Stimulated activated CD8-positive, alpha-beta memory T cell treated with anti-CD3 and anti-CD28 coated beads, Interleukin-7, amount 100 ng/mL, for 24 hours (primary cell): ENCODE results near the gene C14orf119.

Experiments used
- DNase-seq: peaks from one replicate; pipeline ENCODE4 v3.0.0-alpha.2; 2020; ENCODE audit warnings: low read depth

The C14orf119 gene, protein sequence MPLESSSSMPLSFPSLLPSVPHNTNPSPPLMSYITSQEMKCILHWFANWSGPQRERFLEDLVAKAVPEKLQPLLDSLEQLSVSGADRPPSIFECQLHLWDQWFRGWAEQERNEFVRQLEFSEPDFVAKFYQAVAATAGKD

DNA sequence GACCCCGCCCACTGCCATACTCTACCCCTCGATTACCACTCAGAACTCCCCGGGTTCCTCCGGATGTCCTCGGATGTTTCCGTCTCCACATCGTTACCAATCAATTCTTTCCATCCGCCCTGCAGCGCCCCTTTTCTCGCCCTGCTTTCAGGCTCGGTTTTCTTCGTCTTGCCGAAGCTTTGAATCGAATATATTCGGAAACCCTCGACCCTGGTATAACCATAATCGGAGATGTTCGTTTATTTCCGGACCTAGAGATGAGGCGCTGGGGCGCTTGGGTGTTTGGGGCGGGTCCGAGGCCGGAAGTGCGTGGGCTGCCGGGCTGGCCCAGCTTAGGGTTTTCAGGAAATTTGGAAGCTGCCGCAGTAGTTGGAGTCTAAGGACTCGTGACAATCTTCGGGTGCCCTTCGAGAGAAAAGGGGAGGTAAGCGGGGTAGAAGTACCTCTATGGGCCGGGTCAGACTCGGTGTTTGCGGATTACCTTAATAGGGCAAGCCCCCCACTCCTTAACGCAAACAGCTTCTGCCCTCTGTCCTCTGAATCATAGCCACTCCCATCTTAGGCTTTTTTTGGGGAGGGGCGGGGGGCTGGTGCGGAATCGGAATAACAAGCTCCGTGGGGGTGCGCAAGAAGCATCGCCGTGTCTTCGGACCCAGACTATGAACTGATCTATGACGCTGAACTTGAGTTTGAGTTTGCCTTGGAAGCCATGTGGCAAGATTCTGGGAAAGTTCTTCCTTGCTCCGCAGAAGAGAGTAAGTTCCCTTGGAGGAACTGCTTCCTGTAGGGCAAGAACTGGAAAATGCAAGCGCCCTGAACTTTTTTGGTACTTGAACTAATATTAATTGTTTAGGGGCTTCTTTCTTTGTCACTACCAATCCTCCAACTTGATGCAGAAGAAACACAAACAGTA lies at the start of gene C14orf119:
TSS of gene C14orf119 (plus strand) at position 310 of the 913 bp plus-strand sequence. CDS start 2,154 bp downstream, outside the sequence.
- peak; percentile 99 for DNase-seq

DNA sequence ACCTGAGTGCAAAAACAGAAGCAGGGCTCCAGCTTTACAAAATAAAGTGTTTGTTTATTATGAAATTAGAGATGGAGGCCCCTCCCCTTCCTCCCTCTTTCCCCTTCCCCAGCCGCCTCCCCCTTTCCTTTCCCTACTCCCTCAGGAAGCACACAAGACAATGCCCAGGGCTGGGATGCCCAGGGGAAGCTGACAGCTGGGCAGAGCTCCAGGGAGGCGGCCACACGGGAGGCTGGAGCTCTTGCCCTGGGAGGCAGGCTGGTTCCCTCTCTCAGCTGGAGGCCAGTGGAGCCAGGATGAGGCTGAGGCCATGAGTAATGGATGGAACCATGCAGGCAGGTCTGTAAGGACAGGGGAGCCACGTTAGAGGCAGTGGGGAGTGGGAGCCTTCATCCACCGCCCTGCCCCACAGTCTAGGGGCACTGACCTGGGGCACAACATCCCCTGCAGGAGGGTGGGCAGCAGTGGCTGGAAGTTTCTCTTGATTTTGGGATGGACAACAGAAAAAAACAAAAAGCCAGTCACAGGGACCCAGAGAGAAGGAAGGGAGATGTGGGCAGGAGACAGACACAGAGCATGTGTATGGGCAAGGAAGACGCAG lies 48.2 kb upstream of the C14orf119 start:
- DNase-seq: no peak

DNA sequence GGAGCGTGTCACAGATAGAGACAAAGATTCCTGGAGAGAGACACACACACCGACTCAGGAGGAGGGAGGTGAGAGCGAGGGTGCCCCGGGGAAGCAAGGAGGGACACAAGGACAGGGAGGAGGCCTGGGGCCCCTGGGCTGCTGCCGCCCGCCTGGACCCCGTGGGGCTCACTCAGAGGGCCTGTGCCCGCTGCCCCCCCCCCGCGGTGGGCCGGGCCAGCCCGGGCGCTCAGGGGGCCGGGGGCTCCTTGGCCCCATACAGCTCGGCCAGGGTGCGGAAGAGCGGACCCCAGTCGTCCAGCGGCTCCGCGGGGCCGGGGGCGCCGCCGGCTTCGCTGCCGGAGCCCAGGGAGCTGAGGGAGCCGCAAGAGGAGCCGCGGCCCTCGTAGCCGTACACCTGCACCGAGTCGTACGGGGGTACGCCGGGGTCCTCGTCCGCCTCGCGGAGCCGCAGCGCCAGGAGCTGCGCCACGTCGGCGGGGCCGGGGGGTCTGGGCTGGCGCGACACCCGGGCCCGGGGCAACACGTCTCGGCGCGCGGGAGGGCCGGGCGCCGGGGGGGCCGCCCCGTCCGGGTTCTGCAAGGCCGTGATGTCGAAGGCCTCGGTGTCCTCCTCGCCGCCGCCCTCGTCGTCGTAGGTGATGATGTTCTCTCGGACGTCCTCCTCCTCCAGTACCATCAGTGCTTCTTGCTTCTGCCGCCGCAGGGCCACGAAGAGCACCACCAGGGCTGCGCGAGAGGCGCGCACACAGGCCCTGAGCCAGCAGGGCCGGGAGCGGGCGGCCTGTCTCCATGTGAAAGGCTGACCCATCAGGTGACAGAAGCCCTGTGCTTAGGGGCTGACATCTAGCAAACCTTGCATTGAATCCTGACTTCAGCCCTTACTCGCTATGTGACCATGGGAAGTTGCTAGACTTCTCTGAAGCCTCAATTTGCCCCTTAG lies 47.3 kb upstream of the C14orf119 start:
- DNase-seq: no peak

DNA sequence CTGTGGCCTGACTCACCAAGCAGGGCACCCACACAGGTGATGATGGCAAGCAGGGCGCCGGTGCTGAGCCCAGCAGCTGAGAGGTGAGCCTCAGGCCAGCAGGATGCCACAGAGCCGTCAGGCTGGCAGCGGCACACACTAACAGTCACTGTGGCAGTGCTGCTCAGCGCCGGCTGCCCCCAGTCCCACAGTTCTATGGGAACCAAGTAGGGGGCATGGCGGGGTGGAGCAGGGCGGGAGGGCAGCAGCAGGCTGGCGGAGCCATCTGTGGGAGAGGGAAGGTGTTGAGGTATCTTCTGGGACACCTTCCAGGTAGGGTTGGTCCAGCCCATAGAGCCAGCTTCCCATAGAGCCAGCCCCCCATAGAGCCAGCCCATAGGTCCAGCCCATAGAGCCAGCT lies 46.3 kb upstream of the C14orf119 start:
- DNase-seq: no peak

DNA sequence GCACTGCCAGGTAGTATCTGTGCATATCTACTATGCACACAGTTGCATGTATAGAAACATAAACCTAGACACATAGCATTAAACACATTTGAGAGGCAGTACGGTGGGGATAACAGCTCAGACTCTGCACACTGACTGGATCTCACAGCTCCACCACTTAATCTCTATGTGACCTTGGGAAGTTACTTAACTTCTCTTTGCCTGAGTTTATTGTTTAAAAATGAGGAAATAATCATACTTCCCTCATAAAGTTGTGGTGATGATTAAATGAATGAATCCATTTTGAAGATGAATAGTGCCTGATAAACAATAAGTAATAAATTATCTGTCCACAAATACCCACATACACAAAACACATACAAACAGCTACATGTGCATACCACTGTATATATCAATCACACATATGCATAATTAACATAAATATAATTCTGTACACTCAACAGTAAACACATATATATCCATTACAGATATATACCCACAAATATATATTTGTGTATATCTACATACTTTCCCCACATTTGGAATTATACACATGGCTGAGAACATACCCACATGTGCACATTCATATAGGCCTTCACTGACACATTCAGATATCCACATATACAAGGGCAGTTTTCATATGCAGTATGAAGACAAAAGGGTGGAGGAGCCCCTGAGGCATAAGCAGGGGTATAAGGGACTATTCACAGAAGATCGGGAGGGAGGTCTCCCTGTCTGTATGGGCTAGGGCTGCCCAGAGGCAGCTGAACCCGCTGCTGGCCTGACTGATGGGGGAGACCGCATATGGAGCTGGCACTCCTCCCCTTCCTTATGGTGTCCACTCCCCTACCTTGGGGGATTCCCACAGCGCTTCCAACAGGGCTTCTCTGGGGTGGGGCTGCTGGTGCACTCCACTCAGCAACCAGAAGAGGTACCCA lies 43.9 kb upstream of the C14orf119 start:
- DNase-seq: no peak

DNA sequence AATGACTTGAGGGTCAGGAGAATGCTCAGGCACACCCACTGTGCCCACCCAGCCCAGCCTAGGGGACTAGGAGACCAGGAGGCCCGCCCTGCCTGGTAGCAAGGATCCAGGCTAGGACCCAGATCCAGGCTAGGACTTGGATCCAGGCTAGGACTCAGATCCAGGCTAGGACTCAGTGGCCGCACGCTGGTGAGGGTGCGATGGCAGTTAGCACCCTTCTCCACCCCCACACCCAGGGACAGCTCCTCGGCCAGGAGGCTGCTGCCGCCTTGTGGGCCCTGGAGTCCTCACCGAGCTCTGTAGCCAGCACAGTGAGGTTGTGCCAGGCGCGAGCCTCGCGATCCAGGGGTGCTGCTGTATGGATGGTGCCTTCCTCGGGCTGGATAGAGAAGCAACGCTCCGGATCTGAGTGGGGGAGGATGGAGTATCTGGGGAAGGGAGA lies 43.1 kb upstream of the C14orf119 start:
- DNase-seq: no peak

DNA sequence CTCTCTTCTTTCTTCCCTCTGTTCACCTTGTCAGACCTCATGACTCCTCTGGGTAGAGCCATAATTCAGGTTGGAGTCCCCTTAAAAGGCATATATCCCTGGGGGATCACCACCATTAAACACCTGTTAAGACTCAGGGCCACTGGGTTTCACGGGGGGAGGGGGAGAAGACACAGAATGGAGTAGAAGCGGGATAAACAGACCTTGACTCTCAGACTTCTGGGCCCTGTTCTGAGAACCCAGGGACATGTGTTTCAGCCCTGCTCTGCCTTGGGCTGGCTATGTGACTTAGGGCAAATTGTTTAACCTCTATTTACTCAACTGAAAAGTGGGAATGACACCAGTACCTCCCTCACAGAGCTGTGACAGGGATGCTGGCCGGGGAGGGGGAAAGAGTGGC lies 42.6 kb upstream of the C14orf119 start:
- no peak for DNase-seq

DNA sequence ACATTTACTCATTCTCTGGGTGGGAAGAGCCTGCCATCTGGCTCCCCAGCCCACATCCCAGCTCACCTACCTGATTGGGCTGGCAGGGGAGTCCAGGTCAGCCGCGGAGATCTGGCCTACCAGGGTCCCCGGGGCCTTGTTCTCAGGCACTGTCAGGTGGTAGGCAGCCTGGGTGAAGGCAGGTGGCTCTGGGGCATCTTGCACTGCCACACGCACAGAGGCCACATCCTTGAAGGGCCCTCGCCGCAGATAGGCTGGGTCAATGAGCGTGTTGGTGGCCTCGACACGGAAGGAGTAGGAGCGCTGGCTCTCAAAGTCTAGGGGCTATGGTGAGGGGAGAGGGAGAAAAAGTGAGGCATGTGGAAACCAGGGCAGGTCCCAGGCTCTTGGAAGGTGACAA lies 41.9 kb upstream of the C14orf119 start:
- DNase-seq: no peak

DNA sequence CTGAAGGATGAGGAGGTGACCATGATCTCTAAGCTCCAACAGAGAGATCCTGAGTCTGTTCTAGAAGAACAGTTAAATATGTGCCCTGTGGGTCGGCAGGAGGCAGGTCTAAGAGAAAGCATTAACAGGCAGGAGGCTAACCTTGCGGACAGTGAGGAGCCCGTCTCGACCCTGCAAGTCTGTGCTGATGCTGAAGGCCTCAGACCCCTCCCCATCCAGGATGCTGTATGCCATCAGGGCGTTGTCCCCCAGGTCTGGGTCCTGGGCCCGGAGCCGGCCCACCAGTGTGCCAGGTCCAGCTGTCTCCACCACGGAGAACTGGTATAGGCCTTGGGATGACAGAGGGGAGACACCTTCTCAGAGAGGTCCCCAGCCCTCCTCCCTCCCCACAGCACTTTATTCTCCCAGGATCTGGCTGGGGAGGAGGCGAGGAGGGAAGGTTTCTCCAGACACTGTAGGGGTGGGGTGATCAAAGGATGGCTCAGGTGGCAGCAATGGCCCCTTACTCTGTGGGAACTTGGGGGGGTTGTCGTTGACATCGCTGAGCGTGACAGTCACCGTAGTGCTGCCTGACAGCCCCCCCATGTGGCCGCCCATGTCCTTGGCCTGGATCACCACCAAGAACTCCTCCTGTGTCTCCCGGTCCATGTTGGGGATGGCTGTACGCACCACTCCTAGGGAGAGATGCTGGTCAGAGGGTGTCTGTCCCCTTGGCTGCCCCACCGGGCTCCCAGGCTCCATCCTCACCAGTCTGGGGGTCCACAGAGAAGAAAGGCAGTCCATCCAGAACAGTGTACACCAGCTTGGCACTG lies 41.1 kb upstream of the C14orf119 start:
- DNase-seq: no peak

DNA sequence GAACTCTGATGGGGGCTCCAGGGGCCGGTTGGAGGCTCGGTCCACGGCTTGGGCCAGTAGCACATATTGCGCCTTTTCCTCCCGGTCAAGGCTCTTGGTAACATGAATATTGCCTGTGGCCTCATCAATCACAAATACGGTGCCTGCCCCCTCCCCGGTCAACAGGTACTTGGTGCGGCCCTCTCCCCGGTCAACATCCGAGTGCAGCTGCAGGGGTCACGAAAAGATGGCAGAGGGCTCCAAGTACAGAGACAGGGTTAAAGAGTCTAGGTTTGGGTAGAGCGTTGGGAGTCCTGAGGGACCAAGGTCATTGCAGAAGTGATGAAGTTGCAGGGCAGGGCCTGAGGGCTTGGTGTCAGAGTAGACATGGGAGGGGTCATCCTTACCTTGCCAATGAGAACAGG lies 40.2 kb upstream of the C14orf119 start:
- DNase-seq: no peak

DNA sequence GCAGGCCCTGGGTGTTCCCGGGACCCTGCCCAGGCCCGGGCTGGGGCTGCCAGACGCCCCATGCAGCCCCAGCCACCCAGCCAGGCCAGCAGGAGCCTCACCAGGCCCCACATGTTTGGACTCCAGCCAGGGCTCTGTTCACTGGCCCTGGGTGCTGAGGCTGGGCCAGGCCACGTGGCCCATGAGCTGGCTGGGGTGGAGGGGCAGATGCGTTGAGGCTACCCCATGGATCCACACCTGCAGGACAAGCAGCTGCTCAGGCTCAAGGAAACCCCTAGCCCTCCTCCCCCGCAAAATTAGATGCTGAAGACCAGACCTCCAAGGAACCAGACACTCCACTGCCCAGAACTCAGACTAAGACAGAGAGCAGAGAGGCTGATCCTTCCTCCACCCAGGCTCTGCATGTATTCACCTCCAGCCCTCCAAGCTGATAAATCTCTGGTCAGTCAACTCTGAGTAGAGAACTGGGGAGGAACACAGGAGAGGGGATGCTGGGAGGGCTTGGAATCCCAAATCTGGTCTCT lies 39.6 kb upstream of the C14orf119 start:
- DNase-seq: no peak

DNA sequence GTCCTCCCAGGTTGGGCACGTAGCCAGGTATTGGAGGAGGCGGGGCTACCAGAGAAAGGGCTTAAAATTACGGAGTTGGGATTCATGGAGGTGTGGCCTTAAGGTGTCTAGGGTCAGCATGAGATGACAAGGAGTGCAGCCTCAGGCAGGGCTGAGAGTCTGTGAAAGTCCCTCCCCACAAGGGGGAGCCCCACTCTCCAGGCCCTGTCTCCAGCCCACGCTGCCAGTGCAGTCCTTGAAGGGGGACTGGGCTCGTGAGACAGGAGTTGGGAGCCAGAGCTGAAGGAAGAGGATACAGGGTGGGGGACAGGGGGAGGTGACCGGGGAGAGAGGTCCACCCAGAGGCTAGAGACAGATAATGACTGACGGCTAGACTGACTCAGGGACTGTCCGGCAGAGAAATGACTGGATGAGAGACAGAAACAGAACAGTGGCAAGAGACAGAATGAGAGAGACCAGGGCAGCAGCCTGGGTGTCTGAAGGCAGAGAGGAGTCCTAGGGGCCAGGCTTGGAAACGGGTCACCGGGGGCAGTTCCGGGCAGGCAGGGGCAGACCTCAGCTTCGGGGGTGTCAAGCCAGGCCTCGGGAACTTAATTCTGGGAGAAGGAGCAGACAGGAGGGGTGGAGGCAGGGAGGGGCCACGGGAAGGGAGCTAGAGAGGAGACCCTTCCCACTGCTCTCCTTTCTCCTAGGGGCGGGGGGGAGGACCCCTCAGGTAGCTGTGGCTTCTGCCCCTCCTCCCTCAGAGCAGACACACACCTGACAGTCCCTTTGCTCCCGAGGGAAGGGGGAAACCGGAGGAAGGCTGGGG lies 39.0 kb upstream of the C14orf119 start:
- DNase-seq: no peak

DNA sequence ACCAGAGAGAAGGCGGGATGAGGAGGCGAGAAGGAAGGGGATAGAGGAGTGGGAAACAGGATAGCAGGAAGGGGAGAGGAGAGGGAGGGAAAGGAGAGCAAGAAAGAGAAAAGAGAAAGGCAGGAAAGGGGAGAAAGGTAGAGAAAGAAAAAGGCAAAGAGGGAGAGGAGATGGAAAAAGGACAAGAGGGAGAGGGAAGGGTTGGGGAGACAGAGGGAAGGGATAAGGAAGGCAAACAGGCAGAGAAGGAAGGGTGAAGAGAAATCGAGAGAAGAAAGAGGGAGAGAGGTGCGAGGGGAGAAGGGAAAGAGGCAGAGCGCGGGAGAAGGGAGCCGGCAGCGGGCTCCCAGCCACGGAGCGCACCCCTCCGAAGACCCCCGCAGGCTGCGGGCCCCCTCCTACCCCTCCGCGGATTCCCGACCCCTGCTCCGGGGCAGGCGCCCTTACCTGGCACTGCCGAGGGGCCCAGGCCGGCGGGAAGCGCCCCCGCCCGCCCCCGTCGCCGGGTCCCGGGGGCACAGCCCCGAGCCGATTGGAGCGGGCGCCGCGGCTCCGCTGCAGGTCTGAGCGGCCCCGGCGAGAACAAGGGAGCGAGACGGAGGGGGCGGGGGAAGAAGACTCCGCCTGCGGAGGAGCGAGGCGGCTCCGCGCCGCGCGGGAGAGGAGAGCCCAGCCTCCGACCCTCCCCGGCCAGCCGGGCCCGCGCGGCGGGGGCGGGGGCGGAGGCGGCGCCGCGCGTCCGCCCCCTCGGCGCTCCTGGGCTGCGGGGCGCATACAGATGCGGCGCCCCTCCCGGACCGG lies 38.1 kb upstream of the C14orf119 start, which contains the start of gene CDH24:
TSS of gene CDH24 (minus strand) at position 565 of the 801 bp plus-strand sequence. CDS start 1,787 bp downstream, outside the sequence.
- peak; percentile 34 for DNase-seq

DNA sequence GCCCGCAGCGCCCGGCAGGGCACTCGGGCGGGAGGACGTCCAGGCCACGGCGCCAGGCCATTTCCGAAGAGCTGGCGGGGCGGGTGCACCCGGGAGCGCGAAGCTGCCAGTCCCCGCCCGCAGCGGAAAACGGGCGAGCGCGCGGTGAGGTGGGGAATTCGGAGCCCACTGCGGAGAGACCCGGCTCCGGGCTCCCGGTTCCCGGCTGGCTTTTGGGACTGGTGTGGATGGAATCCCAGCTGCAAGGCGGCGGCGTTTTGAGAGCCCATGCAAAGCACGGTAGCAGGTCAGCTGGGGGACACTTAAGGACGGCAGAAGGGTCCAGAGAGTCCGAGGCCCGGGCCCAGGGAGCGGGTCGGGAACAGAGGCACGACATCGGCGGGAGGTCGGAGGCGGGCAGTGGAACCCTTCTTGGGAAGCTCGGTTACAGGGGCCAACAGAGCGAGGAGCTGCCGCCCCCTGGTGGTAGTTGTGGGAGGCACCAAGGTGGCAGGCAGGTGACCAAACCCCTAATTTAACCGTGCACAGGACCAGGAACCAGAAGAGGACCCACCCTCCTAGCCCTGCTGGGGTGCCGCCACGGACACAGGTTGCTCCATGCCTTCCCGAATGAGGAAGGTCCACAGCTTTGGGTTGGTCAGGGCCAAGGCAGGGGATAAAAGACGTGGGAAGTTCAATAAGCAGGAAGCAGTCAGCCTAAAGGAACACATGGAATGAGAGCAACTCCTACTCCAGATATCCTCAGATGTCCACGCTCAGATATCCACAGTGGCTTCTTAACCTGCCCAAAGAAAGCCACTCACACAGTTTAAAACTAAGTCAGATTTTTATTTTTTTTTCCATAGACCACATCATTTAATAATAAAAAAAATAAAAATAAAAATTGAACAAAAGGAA lies 37.3 kb upstream of the C14orf119 start:
- DNase-seq: peak; percentile 74

DNA sequence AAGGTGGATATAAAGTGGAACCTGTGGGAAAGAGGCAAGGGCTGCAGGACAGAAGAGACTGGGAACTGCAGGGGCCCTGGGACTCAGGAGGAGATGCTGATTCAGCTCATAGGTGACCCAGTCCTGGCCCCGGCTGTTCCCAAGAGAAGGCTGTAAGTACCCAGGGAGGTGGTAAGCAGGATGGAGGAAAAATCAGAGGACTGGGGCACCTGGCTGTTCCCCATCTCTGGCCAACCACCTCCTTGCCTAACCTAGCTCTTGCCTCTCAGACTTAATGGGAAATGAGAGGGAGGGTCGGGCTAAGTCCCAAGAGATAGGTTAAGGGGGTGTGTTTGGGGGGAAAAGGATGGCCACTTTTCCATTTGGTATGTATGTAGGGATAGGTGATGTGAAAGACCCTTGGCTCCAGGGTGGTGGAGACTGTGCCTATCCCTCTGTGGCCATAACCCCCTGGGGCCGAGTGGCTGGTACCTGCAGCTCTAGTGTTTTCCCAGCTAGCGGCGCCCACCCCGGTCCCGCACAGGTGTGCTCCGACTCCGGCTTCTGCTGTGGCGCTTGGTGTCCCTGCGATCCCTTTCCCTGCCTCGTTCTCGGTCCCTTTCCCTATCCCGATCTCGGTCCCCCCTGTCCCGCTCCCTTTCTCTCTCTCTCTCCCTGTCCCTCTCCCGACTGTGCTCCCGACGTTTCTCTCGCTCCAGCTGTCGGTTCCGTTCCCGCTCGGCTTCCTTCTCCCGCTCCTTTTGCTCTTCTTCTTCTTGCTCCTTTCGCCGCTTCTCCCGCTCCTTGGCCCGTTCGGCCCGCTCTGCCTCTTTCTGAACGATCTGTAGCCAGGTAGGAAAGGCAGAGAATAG lies 36.4 kb upstream of the C14orf119 start:
- DNase-seq: no peak
